HG02588 (cell line): ENCODE results near the gene RPS6KA6.
"Not testable (repeated sequence)": the region's sequence is repeated elsewhere in the genome, so short reads cannot be mapped to it uniquely, and the experiment has no call there.

ENCODE experiments used
- ATAC-seq: cut with Tn5 transposase; IDR thresholded peaks from one replicate; pipeline ENCODE4 v1.9.1; 2021; ENCODE audit warnings: mild to moderate bottlenecking, moderate library complexity; ENCODE audit not compliant: unreplicated experiment

The RPS6KA6 gene

GRCh38 chrX:84165711-84166110 lies 22.3 kb downstream of the RPS6KA6 start:
- no peak for ATAC-seq

GRCh38 chrX:84162401-84162800 lies 25.6 kb downstream of the RPS6KA6 start:
- ATAC-seq: no peak

GRCh38 chrX:84161641-84162040 lies 26.4 kb downstream of the RPS6KA6 start:
- ATAC-seq: no peak

- no peak for ATAC-seq
Measured at GRCh38 chrX:84160736-84161135, 27.3 kb downstream of the RPS6KA6 start.

GRCh38 chrX:84156821-84157220 lies 31.2 kb downstream of the RPS6KA6 start:
- ATAC-seq: no peak

GRCh38 chrX:84155938-84156337 lies 32.1 kb downstream of the RPS6KA6 start:
- no peak for ATAC-seq

DNA sequence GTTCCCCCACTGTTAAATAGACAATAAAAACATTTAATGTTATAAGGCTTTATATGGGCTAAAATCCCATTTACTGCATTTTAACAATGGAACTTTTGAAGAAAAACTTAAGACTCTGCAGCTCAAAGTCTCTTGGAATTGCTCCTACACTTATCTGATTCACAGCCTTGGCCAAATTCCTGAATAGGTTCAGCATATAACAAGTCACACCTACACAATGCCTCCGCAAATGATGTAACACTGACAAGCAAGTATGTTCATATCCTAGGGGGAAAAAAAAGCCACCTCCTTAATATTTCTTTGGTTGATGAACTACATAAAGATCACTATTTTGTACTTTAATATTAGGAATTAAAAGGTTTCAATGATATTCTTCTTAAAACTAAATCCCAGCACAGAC lies 34.5 kb downstream of the RPS6KA6 start:
- no peak for ATAC-seq

GRCh38 chrX:84144991-84145390 lies 43.0 kb downstream of the RPS6KA6 start:
- ATAC-seq: no peak

DNA sequence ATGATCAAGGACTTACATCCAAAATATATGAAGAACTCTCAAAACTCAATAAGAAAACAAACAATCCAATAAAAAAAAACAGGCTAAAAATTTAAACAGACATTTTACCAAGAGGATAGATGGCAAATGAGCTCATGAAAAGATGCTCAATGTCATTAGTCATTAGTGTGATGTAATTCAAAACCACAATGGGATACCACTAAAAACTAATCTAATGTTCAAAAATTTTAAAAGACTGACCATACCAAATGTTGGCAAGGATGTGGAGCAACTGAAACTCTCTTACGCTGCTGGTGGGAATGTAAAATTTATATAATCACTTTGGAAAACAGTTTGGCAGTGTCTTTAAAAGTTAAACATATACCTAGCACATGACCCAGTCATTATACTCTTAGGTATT lies 43.7 kb downstream of the RPS6KA6 start:
- no peak for ATAC-seq

- no peak for ATAC-seq
Measured at GRCh38 chrX:84133023-84133422, 55.0 kb downstream of the RPS6KA6 start.

DNA sequence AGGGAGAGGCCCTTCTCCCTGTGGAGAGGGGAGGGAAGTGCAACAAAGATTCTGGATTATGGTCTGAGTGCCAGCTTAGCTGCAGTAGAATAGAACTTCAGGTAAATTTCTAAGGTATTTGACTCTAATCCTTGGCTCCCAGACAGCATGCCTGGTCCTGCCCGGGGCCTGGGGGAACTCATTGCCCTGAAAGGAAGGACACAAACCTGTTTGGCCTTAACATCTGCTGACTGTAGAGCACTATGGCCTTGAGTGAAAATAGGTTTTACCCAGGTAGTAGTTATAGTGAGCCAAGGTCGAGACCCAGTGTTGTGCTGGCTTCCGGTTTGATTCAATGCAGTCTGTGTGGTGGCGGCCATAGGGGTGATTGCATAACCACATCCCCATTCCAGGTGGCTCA lies 64.4 kb downstream of the RPS6KA6 start:
- ATAC-seq: no peak

DNA sequence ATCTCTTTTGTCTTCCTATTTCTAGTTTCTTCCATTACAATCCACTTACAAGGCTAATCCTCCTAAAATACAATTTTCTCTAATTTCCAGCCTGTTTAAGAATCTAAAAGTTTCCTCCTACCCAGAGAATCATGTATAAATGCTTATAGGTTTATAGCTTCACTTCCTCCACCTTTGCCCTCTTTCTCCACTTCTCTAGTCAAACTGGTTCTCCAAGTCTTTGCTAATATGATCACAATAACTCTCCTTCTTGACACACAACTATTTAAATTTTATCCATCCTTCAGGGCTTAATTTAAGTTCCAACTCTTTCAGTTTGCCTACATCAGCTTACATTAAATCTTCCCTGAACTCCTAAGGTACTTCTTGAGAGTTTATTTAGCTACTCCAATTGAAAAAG lies 69.2 kb downstream of the RPS6KA6 start:
- ATAC-seq: no peak

DNA sequence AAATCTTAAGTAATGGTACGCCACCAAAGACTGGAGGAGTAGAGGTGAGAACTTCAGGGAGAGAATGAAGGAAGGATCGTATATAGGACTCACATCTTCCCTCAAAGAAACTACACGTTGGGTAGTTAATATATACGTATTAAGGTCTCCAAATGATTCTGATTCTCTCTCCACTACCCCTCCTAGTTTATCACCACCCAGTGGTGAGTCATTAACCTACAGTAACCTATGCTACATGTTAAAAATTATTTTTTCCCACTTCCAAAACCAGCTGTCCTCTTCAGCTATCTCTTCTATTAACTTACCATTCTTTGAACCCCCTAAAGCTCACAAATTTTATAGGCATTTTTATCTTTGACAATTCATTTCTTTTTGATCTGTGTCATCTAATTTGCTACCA lies 69.7 kb downstream of the RPS6KA6 start:
- ATAC-seq: no peak

DNA sequence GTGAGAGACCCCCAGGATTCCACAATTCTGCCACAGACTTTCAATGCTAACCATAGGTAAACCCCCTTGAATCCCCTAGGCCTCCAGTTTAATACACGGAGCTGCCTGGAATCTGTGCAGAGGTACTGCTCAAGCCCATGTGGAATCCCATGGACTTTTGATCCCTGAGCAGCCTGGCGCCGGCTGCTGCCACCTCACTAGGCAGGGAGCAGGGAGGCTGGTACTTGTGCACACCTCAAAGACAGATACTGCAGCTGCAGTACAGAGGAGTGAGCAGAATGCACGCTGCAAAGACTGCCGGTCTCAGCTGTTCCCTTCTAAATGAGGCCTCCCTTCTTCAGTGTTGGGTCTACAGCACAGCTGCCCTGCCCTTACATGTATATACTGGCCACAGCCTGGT lies 79.4 kb downstream of the RPS6KA6 start:
- no peak for ATAC-seq

DNA sequence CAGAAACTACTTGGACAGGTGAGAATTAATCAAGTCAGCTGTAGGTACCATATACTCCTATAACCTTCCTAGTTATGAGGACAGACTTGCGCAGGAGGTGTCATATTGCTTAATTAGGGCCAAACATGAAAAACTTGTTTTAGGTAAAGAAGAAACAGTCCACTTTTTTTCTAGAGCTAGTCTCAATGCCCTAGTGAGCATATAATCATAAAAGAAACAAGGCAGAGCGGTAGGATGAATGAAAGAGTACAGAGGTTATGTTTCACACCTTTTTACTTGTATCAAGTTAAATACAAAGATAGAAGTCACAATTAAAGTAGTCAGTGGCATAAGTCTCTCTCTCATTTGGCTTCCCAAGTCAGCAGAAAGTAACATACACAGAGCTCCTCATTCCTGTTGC lies 88.9 kb downstream of the RPS6KA6 start:
- no peak for ATAC-seq

- ATAC-seq: not testable (repeated sequence)
Measured at GRCh38 chrX:84079479-84080197, 108.4 kb downstream of the RPS6KA6 start.

DNA sequence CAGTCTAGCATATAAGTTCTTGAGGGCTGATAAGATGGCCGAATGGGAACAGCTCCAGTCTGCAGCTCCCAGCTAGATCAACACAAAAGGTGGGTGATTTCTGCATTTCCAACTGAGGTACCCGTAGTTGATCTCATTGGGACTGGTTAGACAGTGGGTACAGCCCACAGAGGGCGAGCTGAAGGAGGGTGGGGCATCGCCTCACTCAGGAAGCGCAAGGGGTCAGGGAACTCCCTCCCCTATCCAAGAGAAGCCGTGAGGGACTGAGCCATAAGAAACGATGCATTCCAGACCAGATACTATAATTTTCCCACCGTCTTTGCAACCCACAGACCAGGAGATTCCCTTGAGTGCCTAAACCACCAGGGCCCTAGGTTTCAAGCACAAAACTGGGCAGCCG lies 109.0 kb downstream of the RPS6KA6 start:
- no peak for ATAC-seq

- no peak for ATAC-seq
Measured at GRCh38 chrX:84064814-84065213, 123.2 kb downstream of the RPS6KA6 start.

DNA sequence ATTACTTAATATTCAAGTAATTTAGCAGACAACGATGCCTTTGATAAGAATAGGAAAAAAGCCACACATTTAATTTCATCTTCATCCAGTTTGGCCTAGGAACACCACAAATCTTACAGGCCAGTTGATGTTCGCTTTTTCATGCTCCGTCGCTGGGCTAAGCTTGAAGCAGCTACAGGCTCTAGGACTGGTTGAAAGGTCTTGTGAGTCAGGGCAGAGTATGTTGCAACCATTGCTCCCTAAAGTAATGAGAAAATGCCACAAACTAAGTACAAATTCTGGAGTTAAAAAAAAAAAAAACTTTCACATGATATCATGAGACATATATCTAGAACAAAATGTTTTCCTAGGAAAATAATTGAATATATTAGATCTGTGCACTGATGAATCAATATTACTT lies 123.8 kb downstream of the RPS6KA6 start:
- ATAC-seq: no peak

DNA sequence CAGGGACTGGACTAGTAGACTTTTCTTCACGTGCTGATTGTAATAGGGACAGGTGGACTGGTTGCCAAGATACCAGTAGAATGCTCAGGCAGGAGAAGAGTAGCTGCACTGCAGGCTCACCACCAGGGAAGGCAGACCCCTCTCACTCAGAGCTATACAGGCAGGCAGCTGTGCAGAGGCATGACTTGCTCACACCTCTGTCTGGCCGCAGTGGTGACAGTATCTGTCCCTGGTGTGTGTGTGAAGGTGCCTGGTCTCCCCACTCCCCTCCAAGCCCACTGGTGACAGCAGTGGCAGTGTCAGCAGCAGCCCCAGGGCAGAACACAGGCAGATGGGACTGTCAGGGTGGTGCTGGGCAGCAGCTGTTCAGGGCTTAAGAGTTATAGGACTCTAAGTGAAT lies 140.7 kb downstream of the RPS6KA6 start:
- ATAC-seq: no peak

- ATAC-seq: no peak
Measured at GRCh38 chrX:84046403-84046984, 141.5 kb downstream of the RPS6KA6 start.

DNA sequence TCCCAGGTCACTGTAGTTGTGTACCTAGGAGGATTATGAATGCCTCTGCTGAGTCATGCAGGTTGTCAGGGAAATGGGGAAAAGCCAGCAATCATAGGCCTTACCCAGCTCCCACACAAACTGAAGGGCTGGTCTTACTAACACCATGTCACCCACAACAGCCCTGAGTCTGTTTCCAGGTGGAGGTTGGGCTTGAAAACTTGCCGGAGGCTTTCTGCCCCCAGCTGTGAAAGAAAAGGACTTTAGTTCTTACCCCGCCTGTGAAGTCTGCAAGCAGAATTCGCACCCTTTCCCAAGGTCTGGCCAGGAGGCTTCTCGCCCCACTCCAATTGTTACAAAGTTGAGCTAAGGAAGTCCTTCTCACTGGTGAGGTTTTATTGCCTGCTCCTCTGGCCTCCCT lies 143.9 kb downstream of the RPS6KA6 start:
- ATAC-seq: no peak
